NCI-H2196 (cell line): Measurements from ENCODE around the gene AFMID.

ENCODE experiments used
- DNase-seq: peaks from one replicate; lab custom pipeline; 2025; ENCODE audit not compliant: unreplicated experiment; lab: John Stamatoyannopoulos, UW

AFMID gene

DNA sequence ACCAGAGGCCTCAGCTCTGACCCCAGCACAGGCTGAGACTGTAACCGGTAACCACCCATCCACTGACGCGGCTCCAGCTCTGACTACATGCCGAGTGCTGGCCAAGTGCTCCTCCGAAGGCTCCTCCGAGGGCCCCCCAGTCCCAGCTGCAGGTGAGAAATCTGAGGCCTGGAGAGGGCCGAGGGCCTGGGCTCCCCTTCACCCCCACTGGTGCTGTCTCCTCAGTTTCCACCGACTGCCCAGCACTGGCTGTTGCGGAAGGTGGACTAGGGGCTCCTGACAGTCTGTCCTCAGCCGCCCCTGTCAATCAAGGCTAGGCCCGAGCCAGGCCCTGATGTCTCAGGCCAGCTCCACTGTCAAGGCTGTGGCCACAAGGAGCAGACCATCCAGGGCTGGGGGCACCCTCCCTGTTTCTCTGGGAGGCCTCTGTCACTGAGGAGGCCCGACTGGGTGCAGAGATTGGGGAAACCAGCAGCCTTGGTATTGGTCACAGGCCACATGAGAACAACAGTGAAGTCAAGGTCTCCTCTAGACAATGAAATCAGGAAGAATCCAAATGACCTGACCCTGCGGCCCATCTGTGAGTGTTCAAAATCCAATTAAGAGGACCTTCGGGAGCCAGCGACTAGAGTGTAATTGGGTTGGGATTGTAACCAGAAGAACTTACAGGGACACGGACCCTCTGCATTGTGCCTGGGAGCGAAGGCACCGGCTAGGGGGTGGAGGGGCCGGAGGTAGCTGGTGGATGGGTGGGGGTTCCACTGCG, 49.4 kb downstream of the AFMID start:
- no peak for DNase-seq

- DNase-seq, result peak; percentile 34
Measured at GRCh38 chr17:78237401-78238012, 50.3 kb downstream of the AFMID start.

- no peak for DNase-seq
Measured at GRCh38 chr17:78238823-78239488, 51.8 kb downstream of the AFMID start.

DNA sequence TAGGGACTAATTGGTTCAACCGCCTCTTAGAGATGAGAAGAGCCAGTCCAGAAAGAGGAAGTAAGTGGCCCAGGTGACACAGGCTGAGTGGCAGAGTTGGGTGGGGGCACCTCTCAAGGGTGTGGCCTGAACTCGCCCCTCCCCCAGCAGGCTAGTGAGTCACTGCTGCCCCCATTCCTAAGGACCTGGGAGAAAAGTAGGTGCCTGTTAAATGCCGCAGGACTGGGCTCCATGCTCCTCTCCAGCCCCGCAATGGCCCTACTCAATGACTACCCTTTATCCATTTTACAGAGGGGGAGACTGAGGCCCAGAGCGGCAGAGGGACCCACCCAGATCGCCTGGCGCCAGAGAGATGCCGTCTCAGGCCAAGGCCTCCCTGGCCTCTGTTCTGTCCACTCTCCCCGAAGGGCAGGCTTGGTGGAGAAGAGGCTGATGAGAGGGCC, 52.3 kb downstream of the AFMID start:
- DNase-seq, result no peak

DNA sequence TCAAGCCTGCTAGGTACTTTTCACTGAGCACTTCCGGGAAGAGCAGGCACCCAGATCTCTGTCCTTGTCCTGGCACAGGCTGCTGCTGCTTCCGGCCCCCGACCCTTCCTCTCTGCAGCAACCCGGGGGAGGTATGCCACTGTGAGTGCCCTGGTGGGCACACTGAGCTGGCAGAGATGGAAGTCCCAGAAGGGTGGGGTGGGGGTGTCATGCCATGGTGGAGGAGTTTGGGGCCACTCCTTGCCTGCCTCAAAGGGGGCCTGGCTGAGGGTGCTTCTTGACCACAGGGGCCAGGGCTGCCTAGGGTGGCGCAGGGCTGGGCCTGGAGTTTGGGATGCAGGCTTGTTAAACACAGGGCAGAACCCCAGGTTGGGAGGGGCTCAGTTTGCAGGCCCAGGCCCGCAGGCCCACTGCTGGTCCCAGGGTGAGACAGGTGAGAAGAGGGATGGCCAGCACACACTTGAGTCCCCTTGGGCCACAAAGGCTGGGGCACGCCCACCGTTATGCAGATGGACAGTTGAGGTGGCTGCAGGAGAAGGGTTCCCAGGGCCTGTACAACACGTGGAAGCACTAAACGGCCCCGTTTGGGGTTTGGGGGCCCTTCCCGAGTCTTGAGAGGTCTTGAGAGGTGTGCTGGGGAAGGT, 53.0 kb downstream of the AFMID start:
- no peak for DNase-seq

- no peak for DNase-seq
Measured at GRCh38 chr17:78240839-78241238, 53.7 kb downstream of the AFMID start.

DNA sequence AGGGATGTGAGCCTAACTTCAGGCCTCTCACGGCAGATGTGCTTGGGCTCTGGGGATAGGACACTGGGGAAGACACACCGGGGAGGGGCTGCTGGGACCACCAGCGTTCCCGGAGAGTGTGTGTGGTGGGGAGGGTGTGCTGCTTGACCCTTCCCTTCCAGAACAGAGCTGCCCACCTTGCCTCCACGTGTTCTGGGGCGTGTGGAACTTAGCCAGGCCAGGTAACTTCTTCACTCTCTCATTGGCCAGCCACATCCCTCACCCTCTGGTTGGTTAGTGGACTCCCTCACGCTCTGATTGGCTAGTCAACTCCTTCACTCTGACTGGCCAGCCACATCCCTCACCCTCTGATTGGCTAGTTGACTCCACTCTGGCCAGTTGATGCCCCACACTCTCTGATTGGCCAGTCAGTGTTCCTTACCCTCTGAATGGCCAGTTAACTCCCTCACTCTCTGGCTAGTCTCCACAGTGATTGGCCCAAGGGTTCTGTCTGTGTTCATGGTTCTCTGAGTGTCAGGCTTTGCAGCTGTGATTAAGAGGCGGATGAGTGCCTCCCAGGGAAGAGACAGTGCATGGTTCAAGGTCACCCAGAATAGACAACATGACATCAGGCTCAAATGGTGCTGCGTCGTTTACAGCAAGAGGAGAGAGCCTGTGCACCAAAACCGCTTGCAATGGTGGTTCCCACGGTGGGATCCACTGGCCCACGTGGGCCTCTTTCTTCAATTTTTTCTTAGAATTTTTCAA, 54.3 kb downstream of the AFMID start:
- DNase-seq, result peak; percentile 71

DNA sequence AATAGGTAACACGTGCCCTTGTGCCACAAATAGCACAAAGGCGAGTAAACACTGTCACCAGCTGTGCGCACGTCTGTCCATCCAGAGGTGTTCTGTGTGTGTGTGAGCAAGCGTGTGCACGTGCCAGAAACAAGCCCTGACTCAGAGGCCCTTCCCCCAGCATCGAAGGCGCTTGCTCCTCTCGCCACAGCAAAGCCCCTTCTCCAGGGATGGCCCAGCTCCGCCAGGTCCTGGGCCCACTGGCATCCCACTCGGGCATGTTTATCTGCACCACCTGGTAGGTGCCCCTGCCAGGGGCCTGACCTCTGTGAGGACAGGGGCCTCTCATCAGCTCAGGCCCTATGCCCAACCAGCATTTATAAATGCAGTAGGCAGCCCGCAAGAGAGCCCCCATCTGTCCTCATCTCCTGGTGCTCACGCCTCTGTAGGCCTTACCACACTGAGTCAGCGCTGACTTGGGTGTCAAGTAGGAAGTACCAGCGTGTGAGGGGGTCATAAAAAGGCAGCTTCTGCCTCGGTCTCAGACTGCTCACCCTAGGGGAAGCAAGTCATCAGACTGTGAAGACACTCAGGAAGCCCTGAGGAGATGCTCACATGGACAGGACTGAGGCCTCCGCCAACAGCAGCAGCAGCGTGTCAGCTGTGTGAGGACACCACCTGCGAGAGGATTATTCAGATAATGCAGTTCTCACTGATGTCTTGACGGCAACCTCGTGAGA, 55.0 kb downstream of the AFMID start:
- DNase-seq, result no peak

DNA sequence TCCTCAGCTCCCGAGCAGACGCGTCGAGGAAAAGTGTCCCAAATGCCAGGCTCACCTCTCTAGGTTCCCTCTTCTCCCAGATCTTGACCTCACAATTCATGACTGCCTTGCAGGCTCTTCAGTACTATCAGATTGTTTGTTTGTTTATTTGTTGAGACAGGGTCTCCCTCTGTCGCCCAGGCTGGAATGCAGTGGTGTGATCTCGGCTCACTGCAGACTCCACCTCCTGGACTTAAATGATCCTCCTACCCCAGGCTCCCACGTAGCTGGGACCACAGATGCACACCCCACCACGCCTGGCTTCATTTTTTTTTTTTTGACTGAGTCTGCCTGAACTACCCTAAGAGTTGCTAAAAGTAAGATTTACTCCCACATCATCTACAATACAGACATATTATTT, 60.1 kb downstream of the AFMID start:
- DNase-seq, result no peak

DNA sequence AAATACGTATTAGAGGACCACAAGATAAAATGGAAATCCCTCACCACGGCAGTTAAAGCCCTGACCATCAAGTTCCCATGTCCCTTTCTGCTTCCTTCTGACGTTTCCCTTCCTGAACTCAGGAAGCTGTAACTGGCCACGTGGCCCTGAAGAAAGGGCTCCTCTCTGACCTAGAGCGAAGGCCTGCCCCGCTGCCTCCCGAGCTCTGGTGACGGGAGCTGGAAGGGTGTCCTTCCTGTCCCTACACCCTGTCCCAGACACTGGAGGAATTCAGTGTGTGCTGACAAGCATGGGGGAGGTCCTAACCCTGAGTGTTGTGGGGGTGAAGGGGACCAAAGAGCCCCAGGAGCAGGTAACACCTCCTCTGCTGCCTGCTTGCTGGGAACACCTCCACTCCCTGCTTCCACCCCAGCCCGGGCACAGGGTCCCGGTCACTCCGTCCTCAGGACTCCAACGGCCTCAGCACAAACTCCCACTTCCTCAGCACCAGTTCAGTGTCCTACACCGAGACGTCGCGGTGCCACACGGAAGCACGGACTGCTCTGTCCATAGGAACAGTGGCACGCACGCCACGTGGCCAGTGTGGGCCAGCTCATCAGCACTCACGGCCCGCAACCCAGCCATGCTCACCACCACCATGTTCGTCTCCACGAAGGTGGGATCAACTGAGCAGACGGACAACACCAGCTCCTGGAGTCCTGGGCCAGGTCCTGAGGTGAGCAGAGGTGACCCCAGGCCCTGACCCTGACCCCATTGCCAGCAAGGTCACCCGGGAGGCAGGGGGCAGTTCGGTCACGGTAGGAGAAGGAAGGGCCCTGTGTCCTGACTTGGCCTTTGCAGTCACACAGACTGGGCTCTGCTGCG, 61.1 kb downstream of the AFMID start:
- no peak for DNase-seq

GRCh38 chr17:78249074-78249817, 62.1 kb downstream of the AFMID start:
- no peak for DNase-seq

DNA sequence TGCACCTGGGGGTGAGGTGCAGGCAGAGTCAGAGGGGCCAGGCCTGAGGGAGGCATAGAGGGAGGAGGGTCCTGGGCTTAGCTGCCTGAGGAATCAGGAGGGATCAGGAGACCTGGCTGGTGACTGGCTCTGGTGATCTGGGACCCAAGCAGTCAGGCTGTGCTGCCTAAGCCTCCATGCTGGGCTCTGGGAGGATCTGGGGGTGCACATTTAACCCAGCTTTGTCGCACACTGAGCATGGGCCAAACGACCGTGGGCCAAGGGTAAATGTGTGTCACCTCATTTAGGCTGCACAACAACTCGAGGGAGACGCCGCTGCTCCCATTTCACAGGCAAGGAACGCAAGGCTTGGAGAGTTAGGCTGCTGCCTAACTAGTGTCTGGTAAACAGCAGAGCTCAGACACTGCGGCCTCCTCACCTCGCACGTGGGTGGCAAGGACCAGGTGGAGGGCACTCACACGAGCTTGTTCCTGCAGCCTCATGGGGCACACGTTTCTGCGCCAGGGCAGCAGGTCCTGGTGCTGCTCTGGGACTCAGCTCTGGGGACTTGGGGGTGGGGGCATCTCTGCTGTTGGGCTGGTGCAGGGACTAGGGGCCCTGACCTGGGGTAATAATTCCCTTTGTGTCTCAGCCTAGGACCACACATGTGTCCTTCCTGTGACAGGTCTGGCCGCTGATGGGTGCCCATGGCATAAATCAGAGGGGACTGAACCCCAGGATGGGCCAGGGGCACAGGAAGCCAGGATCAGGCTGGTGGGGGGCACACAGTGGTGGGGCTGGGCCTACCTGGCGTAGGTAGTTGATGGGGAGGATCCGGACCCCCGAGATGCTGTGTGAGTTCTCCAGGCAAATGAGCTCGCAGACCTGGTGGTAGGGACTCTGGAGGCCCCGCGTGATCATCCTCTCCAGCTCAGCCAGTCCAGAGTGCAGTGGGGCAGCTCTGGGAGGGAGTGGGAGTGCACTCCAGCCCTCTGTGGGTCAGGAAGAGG, 63.0 kb downstream of the AFMID start:
- no peak for DNase-seq

DNA sequence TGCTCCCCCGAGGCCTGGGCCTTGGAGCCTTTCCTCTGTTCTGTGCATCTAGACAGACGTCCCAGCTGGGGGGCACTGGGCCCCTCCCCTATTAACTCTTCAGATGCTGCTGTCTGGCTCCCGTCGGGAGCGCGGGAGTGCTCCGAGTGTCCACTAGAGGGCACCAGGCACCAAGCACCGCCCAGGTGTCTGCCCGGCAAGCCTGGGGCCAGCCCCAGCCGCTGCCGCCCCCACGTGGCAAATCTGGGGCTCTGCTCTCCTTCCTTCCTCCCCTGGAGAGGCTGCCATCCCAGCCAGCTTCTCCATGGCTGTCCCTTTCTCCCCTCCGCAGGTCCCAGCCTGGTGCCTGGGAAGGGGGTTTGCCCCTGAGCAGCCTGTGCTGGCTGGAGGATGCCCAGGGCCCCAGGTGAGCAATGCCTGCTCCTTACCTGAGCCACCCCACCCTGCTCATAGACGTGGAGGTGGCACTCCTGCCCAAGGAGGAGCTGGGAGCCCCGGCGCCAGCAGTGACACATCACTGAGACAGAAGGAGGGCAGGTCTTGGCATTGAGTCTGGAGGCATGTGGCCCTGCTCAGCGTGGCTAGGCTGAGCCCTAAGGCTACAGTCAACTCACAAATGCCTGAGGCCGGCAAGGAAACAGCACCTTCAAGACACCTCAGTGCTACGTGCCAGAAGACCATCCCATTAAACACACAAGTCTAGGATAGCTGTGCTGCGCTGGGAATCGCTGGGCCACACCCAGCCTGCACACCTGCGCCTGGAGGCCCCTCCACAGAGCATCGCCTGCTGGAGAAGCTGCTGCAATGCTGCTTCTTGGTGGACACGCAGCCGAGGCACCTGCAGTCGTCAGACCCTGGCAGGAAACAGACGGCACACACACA, 64.0 kb downstream of the AFMID start:
- DNase-seq, result peak; percentile 96

GRCh38 chr17:78251773-78252103, 64.6 kb downstream of the AFMID start:
- no peak for DNase-seq

DNA sequence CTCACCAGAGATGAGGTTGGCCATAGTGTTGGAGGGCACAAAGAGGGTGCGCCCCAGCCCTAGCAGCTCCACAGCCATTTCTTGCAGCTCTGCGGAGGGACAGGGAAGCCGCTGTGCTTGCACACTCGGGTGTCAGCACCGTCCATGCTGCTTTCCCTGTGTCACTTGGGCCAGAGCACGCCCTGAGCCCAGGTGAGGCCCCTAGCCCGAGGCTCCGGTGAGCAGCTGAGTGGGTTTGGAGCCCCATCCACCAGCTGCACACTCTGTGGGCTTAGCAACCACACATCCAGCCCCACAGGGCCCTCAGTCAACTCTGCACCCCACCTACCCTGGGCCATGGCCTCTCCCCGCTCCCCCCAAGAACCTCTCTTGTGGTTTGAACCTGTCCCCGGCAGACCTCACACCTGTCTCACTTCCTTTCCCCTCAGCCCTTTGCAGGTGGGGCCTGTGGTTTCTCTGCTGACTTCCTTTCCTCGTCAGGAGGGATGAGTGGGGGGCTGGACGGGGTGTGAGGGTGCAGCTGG, 65.0 kb downstream of the AFMID start:
- no peak for DNase-seq
